A673 (cell line): ENCODE results near the gene PPP1R18.

Experiments
- EZH2 ChIP-seq: fragments of 200-600 bp; sonication (generic); IDR thresholded peaks from 2 replicates; pipeline ENCODE4 v1.6.1; 2017; ENCODE audit warnings: borderline replicate concordance, low read depth, mild to moderate bottlenecking, mixed read lengths, antibody characterized with exemption, low read length; ENCODE audit not compliant: poor library complexity, severe bottlenecking
- TF ChIP-seq, protein P1 (sequence below): fragments of 300-800, 200-600 bp; sonication (generic); conservative IDR thresholded peaks from 2 replicates; pipeline ENCODE4 v1.5.1; 2017; ENCODE audit warnings: low read depth, mild to moderate bottlenecking, antibody characterized with exemption, low read length, moderate library complexity, mixed read lengths

DNA sequence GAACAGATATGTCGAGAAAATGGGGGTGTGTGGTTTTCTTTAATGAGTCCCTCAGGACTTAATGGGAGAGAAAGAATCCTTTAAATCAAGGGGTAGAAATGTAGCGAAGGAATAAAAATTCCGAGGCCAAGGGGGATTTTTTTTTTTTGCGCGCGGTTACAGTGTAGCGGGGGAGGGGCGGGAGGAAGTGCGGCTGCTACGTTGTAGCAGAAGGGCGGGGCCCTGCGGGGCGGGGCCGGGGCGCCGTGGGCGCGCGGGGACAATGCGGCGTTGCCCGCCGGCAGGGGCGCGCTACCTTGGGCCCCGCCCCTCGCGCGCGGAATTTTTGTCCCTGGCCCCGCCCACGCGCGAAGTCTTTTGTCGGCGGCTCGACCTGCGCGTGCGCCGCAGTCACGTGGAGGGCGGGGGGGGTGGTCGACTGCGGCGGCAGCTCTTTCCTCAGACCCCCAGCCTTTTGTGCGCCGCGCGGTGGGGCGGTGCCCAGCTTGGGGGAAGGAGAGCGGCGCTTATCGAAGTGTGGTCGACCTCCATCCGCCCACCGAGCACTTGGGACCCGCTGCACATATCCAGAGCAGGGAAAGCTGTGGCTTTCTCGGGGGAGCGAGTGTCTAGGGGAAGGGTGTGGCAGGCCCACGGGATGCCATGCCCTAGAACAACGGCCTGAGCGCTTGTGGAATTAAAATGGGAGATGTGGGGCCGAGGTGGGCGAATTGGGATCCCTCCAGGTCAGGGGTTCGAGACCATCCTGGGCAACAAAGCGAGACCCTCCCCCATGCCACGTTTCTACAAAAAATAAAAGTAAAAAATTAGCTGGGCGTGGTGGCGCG, 35.0 kb upstream of the PPP1R18 start:
- TF ChIP-seq, protein P1, sequence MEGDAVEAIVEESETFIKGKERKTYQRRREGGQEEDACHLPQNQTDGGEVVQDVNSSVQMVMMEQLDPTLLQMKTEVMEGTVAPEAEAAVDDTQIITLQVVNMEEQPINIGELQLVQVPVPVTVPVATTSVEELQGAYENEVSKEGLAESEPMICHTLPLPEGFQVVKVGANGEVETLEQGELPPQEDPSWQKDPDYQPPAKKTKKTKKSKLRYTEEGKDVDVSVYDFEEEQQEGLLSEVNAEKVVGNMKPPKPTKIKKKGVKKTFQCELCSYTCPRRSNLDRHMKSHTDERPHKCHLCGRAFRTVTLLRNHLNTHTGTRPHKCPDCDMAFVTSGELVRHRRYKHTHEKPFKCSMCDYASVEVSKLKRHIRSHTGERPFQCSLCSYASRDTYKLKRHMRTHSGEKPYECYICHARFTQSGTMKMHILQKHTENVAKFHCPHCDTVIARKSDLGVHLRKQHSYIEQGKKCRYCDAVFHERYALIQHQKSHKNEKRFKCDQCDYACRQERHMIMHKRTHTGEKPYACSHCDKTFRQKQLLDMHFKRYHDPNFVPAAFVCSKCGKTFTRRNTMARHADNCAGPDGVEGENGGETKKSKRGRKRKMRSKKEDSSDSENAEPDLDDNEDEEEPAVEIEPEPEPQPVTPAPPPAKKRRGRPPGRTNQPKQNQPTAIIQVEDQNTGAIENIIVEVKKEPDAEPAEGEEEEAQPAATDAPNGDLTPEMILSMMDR: 0 out of 2 replicates have a peak, but pooled peaks have one; percentile 27
- TF ChIP-seq EZH2: no peak
